ENCODE data around the gene BLM. TPM values are rescaled to one million over a fixed set of nuclear protein-coding genes. Genes with fewer than 3 reads are reported as not detected.

Gene BLM
- total RNA-seq, 1 experiment from 2014 or later, result 15.6 TPM

DNA sequence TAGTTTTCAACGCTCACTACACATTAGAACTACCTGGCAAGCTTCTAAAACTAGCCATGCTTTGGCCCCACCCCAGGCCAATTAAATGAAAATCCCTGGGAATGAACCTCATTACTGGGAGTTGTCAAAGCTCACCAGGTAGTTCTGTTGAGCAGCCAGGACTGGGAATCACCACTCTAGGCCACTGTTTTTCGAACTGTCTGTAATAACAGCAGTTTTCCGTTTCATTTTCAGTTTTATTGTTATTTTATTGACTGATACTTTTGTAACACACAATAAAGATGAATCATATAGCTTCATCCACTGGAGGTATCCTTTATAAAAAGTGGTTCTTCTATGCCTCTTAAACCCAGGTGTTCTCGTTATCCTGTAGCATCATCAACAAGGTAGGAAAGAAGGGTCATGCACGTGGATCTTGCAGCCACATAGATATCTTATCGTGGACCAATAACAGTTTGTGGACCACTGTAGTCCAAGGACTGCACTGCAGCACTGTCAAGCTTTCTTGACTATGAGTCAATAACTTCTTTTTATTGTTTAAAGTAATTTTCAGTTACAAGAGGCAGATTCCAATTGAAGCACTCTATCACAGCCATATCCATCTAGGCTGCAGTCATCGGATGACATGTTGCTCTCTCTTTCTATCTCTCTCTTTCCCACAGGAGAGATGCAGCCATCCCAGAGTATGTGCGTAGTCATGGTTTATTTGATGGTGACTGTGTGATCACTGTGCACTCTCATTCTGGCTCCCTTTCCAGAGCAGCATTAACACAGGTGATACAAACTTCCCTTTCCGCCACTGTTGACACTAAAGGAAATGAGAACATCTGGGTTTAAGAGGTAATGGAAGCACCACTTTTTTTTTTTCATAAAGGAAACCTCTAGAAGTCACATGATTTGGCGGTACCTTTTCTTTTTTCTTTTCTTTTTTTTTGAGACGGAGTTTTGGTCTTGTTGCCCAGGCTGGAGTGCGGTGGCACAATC, 39.0 kb upstream of the BLM start:
- Mint-ChIP-seq H3K27ac (ENCODE audit: unreplicated experiment) (no peak overlapping the region), H3K9me3 (ENCODE audit: unreplicated experiment) (no peaks in the 10 kb centered on the region), H3K36me3 (ENCODE audit: insufficient read depth, unreplicated experiment) (no peaks in the 10 kb centered on the region), H3K4me3 (ENCODE audit: unreplicated experiment) (no peak overlapping the region), H3K4me1 (ENCODE audit: low read depth, unreplicated experiment) (no peaks in the 10 kb centered on the region), H3K27me3 (ENCODE audit: insufficient read depth, unreplicated experiment) (no peaks in the 10 kb centered on the region)
- intact Hi-C loops (cut with micrococcal nuclease; ENCODE audit: unreplicated experiment), result no loop called here
- no peak for DNase-seq
- Histone ChIP-seq H3K4me1 (no peaks in the 10 kb centered on the region), H3K9me3 (no peaks in the 10 kb centered on the region), H3K36me3 (ENCODE audit: control insufficient read depth, insufficient read depth, low read length) (no peaks in the 10 kb centered on the region), H3K4me3 (ENCODE audit: low read depth, low read length) (no peak overlapping the region), H3K27me3 (replicated peaks; ENCODE audit: control insufficient read depth, insufficient read depth, low read length) (no peaks in the 10 kb centered on the region)
- BruUV-seq (replicated peaks), result no TSS peak
- CTCF ChIA-PET, result no interaction called here
- TF ChIP-seq, protein P1, sequence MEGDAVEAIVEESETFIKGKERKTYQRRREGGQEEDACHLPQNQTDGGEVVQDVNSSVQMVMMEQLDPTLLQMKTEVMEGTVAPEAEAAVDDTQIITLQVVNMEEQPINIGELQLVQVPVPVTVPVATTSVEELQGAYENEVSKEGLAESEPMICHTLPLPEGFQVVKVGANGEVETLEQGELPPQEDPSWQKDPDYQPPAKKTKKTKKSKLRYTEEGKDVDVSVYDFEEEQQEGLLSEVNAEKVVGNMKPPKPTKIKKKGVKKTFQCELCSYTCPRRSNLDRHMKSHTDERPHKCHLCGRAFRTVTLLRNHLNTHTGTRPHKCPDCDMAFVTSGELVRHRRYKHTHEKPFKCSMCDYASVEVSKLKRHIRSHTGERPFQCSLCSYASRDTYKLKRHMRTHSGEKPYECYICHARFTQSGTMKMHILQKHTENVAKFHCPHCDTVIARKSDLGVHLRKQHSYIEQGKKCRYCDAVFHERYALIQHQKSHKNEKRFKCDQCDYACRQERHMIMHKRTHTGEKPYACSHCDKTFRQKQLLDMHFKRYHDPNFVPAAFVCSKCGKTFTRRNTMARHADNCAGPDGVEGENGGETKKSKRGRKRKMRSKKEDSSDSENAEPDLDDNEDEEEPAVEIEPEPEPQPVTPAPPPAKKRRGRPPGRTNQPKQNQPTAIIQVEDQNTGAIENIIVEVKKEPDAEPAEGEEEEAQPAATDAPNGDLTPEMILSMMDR (IDR thresholded peaks at IDR 0.05; ENCODE audit: insufficient read depth in 1 of 2, low read depth in 1 of 2, low read length in 1 of 2, severe bottlenecking in 1 of 2, unreplicated experiment in 1 of 2), result no peak
- POLR2A ChIA-PET, result no interaction called here

DNA sequence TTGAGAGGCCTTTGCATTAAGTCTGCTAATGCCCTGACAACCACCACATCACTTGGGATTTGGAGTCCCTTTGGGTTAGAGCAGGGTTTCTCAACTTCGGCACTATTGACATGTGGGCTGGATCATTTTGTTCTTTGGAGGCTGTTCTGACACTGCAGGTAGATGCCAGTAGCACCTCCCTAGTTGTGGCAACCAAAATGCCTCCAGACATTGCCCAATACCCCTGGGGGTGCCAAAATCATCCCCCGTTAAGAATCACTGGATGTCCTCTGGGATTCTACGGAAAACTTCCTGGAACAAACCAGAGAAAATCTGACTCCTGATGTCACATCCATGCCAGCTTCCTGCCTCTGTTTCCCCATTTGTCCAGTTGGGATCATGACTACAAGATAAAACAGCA, 37.2 kb upstream of the BLM start:
- H3K9me3 Mint-ChIP-seq (ENCODE audit: unreplicated experiment), result no peaks in the 10 kb centered on the region
- CTCF ChIA-PET, result no interaction called here
- BruUV-seq (replicated peaks), result no TSS peak
- H3K27me3 ChIP-seq (replicated peaks; ENCODE audit: control insufficient read depth, insufficient read depth, low read length), result no peaks in the 10 kb centered on the region
- no peaks in the 10 kb centered on the region for H3K36me3 ChIP-seq (ENCODE audit: control insufficient read depth, insufficient read depth, low read length)
- no peaks in the 10 kb centered on the region for H3K4me1 Mint-ChIP-seq (ENCODE audit: low read depth, unreplicated experiment)
- intact Hi-C loops (cut with micrococcal nuclease; ENCODE audit: unreplicated experiment), result no loop called here
- no peaks in the 10 kb centered on the region for H3K9me3 ChIP-seq
- H3K27me3 Mint-ChIP-seq (ENCODE audit: insufficient read depth, unreplicated experiment), result no peaks in the 10 kb centered on the region
- POLR2A ChIA-PET, result no interaction called here
- H3K27ac Mint-ChIP-seq (ENCODE audit: unreplicated experiment), result no peak overlapping the region
- H3K4me3 ChIP-seq (ENCODE audit: low read depth, low read length), result no peak overlapping the region
- no peak overlapping the region for H3K4me3 Mint-ChIP-seq (ENCODE audit: unreplicated experiment)
- TF ChIP-seq, protein P1 (IDR thresholded peaks at IDR 0.05; ENCODE audit: insufficient read depth in 1 of 2, low read depth in 1 of 2, low read length in 1 of 2, severe bottlenecking in 1 of 2, unreplicated experiment in 1 of 2), result no peak
- no peaks in the 10 kb centered on the region for H3K36me3 Mint-ChIP-seq (ENCODE audit: insufficient read depth, unreplicated experiment)
- H3K4me1 ChIP-seq, result no peaks in the 10 kb centered on the region
- DNase-seq, result no peak

DNA sequence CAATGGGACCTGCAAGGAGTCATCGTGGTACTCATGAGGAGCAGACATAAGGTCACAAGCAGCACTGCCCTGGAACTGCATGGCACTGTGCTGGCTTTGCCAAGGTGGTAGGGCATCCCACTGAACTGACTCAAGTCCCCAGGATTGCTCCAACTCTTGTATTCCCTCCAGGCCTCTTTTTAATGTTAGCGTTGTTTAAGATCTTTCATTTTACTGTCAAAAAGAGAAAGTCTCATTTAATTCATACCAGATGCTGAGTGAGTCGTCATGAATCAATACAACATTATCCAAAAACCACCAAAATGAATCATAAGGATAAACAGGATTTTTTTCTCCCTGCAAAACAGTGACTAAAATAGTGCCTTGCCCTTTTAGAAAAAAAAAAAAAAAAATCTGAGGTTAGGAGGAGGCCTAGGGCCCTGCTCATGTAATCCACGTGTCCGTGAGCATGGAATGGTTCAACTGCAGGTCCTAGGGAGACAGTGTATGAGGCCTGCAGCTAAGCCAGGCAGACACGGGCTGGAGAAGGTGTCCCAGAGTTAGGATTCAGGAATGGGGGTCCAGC, 36.7 kb upstream of the BLM start:
- H3K36me3 ChIP-seq (ENCODE audit: control insufficient read depth, insufficient read depth, low read length), result no peaks in the 10 kb centered on the region
- DNase-seq, result no peak
- H3K27ac Mint-ChIP-seq (ENCODE audit: unreplicated experiment), result no peak overlapping the region

More for the DNA sequence above, 36.7 kb upstream of the BLM start:
- H3K4me3 Mint-ChIP-seq (ENCODE audit: unreplicated experiment), result no peak overlapping the region
- no peaks in the 10 kb centered on the region for H3K4me1 ChIP-seq
- BruUV-seq (replicated peaks), result no TSS peak
- TF ChIP-seq, protein P1 (IDR thresholded peaks at IDR 0.05; ENCODE audit: insufficient read depth in 1 of 2, low read depth in 1 of 2, low read length in 1 of 2, severe bottlenecking in 1 of 2, unreplicated experiment in 1 of 2), result no peak
- no peaks in the 10 kb centered on the region for H3K9me3 Mint-ChIP-seq (ENCODE audit: unreplicated experiment)
- H3K36me3 Mint-ChIP-seq (ENCODE audit: insufficient read depth, unreplicated experiment), result no peaks in the 10 kb centered on the region
- ChIA-PET CTCF (no interaction called here), POLR2A (no interaction called here)
- H3K9me3 ChIP-seq, result no peaks in the 10 kb centered on the region
- H3K4me3 ChIP-seq (ENCODE audit: low read depth, low read length), result no peak overlapping the region
- H3K27me3 ChIP-seq (replicated peaks; ENCODE audit: control insufficient read depth, insufficient read depth, low read length), result no peaks in the 10 kb centered on the region
- intact Hi-C loops (cut with micrococcal nuclease; ENCODE audit: unreplicated experiment), result no loop called here
- H3K4me1 Mint-ChIP-seq (ENCODE audit: low read depth, unreplicated experiment), result no peaks in the 10 kb centered on the region
- H3K27me3 Mint-ChIP-seq (ENCODE audit: insufficient read depth, unreplicated experiment), result no peaks in the 10 kb centered on the region
